ENCODE measurements around the gene SH3PXD2B. TPM values are rescaled to one million over a fixed set of nuclear protein-coding genes. Genes with fewer than 3 reads are reported as not detected.

SH3PXD2B gene
- total and polyA plus RNA-seq, 7 experiments from 2014 or later: 0.15 to 1.1 (median 0.28) TPM; not detected in 1

- intact Hi-C loops (cut with micrococcal nuclease): no loop called here
- POLR2A ChIA-PET: no interaction called here
- peaks cover 0 to 11% (median 4%) of the 10 kb centered on the region in 11 donors for H3K9me3 Mint-ChIP-seq
Measured at GRCh38 chr5:172365948-172366608, 88.2 kb downstream of the SH3PXD2B start.

GRCh38 chr5:172364773-172365172 is 89.6 kb downstream of the SH3PXD2B start:
- no peak for ATAC-seq
- POLR2A ChIA-PET: no interaction called here
- no peak overlapping the region for H3K27ac Mint-ChIP-seq
- H3K4me1 Mint-ChIP-seq: peaks cover 0 to 6% (median 0%) of the 10 kb centered on the region in 7 donors
- peaks cover 0 to 2% (median 0%) of the 10 kb centered on the region in 11 donors for H3K9me3 Mint-ChIP-seq
- H3K36me3 Mint-ChIP-seq: no peaks in the 10 kb centered on the region
- no peaks in the 10 kb centered on the region for H3K4me1 ChIP-seq (ENCODE audit: control insufficient read depth in 2 of 2, insufficient read depth in 2 of 2, low read length in 2 of 2)
- DNase-seq: no peak
- no peaks in the 10 kb centered on the region for H3K36me3 ChIP-seq (ENCODE audit: control insufficient read depth in 2 of 3, insufficient read depth in 3 of 3, low read length in 3 of 3)
- CTCF ChIA-PET: no interaction called here
- H3K9me3 ChIP-seq (ENCODE audit: control insufficient read depth in 2 of 3, low read length in 3 of 3): no peaks in the 10 kb centered on the region
- no peak overlapping the region for H3K27ac ChIP-seq (ENCODE audit: low read depth, low read length)
- H3K27me3 Mint-ChIP-seq: no peaks in the 10 kb centered on the region
- H3K4me3 Mint-ChIP-seq: no peak overlapping the region
- no peak overlapping the region for H3K4me3 ChIP-seq (ENCODE audit: low read length)
- intact Hi-C loops (cut with micrococcal nuclease): no loop called here
- no peaks in the 10 kb centered on the region for H3K27me3 ChIP-seq (ENCODE audit: control insufficient read depth in 2 of 2, insufficient read depth in 2 of 2, low read length in 2 of 2)

More at GRCh38 chr5:172365948-172366608, 88.2 kb downstream of the SH3PXD2B start:
- Histone ChIP-seq H3K27ac (ENCODE audit: low read depth, low read length) (no peak overlapping the region), H3K4me1 (ENCODE audit: control insufficient read depth in 2 of 2, insufficient read depth in 2 of 2, low read length in 2 of 2) (no peaks in the 10 kb centered on the region), H3K4me3 (ENCODE audit: low read length) (no peak overlapping the region), H3K9me3 (ENCODE audit: control insufficient read depth in 2 of 3, low read length in 3 of 3) (peaks cover 0 to 6% (median 0%) of the 10 kb centered on the region in 3 experiments), H3K36me3 (ENCODE audit: control insufficient read depth in 2 of 3, insufficient read depth in 3 of 3, low read length in 3 of 3) (no peaks in the 10 kb centered on the region), H3K27me3 (ENCODE audit: control insufficient read depth in 2 of 2, insufficient read depth in 2 of 2, low read length in 2 of 2) (no peaks in the 10 kb centered on the region)
- Mint-ChIP-seq H3K27me3 (no peaks in the 10 kb centered on the region), H3K36me3 (peaks cover 0 to 3% (median 0%) of the 10 kb centered on the region in 5 donors), H3K27ac (no peak overlapping the region), H3K4me1 (peaks cover 0 to 6% (median 0%) of the 10 kb centered on the region in 7 donors), H3K4me3 (no peak overlapping the region)
- DNase-seq (no peak), ATAC-seq (no peak)
- CTCF ChIA-PET: no interaction called here

- Histone ChIP-seq H3K27ac (ENCODE audit: low read depth, low read length) (no peak overlapping the region), H3K9me3 (ENCODE audit: control insufficient read depth in 2 of 3, low read length in 3 of 3) (no peaks in the 10 kb centered on the region), H3K27me3 (ENCODE audit: control insufficient read depth in 2 of 2, insufficient read depth in 2 of 2, low read length in 2 of 2) (no peaks in the 10 kb centered on the region), H3K4me3 (ENCODE audit: low read length) (no peak overlapping the region), H3K36me3 (ENCODE audit: control insufficient read depth in 2 of 3, insufficient read depth in 3 of 3, low read length in 3 of 3) (no peaks in the 10 kb centered on the region), H3K4me1 (ENCODE audit: control insufficient read depth in 2 of 2, insufficient read depth in 2 of 2, low read length in 2 of 2) (no peaks in the 10 kb centered on the region)
- ATAC-seq: no peak
- POLR2A ChIA-PET: no interaction called here
- no peaks in the 10 kb centered on the region for H3K27me3 Mint-ChIP-seq
- H3K36me3 Mint-ChIP-seq: no peaks in the 10 kb centered on the region
- CTCF ChIA-PET: no interaction called here
- H3K9me3 Mint-ChIP-seq: no peaks in the 10 kb centered on the region
- no peak for DNase-seq
- intact Hi-C loops (cut with micrococcal nuclease): no loop called here
- no peak overlapping the region for H3K4me3 Mint-ChIP-seq
- no peak overlapping the region for H3K27ac Mint-ChIP-seq
- peaks cover 0 to 6% (median 0%) of the 10 kb centered on the region in 7 donors for H3K4me1 Mint-ChIP-seq
Measured at GRCh38 chr5:172362755-172363154, 91.6 kb downstream of the SH3PXD2B start.

GRCh38 chr5:172361566-172362238 is 92.6 kb downstream of the SH3PXD2B start:
- Histone ChIP-seq H3K4me3 (ENCODE audit: low read length) (no peak overlapping the region), H3K9me3 (ENCODE audit: control insufficient read depth in 2 of 3, low read length in 3 of 3) (no peaks in the 10 kb centered on the region), H3K27ac (ENCODE audit: low read depth, low read length) (no peak overlapping the region), H3K27me3 (ENCODE audit: control insufficient read depth in 2 of 2, insufficient read depth in 2 of 2, low read length in 2 of 2) (no peaks in the 10 kb centered on the region), H3K4me1 (ENCODE audit: control insufficient read depth in 2 of 2, insufficient read depth in 2 of 2, low read length in 2 of 2) (no peaks in the 10 kb centered on the region), H3K36me3 (ENCODE audit: control insufficient read depth in 2 of 3, insufficient read depth in 3 of 3, low read length in 3 of 3) (no peaks in the 10 kb centered on the region)
- ATAC-seq: peak; percentile 87
- Mint-ChIP-seq H3K4me1 (peaks cover 0 to 6% (median 0%) of the 10 kb centered on the region in 7 donors), H3K36me3 (no peaks in the 10 kb centered on the region), H3K27me3 (no peaks in the 10 kb centered on the region), H3K27ac (no peak overlapping the region), H3K4me3 (no peak overlapping the region), H3K9me3 (peaks cover 0 to 2% (median 0%) of the 10 kb centered on the region in 11 donors)
- intact Hi-C loops (cut with micrococcal nuclease): no loop called here
- no peak for DNase-seq
- ChIA-PET POLR2A (no interaction called here), CTCF (no interaction called here)

GRCh38 chr5:172358345-172358744 is 96.0 kb downstream of the SH3PXD2B start:
- intact Hi-C loops (cut with micrococcal nuclease): no loop called here
- CTCF ChIA-PET: no interaction called here
- Mint-ChIP-seq H3K27me3 (no peaks in the 10 kb centered on the region), H3K27ac (no peak overlapping the region), H3K9me3 (peaks cover 0 to 2% (median 0%) of the 10 kb centered on the region in 11 donors), H3K4me1 (peaks cover 0 to 3% (median 0%) of the 10 kb centered on the region in 7 donors), H3K4me3 (no peak overlapping the region), H3K36me3 (no peaks in the 10 kb centered on the region)
- POLR2A ChIA-PET: no interaction called here
- no peak for ATAC-seq
- Histone ChIP-seq H3K36me3 (ENCODE audit: control insufficient read depth in 2 of 3, insufficient read depth in 3 of 3, low read length in 3 of 3) (no peaks in the 10 kb centered on the region), H3K4me3 (ENCODE audit: low read length) (no peak overlapping the region), H3K27ac (ENCODE audit: low read depth, low read length) (no peak overlapping the region), H3K9me3 (ENCODE audit: control insufficient read depth in 2 of 3, low read length in 3 of 3) (no peaks in the 10 kb centered on the region), H3K27me3 (ENCODE audit: control insufficient read depth in 2 of 2, insufficient read depth in 2 of 2, low read length in 2 of 2) (no peaks in the 10 kb centered on the region), H3K4me1 (ENCODE audit: control insufficient read depth in 2 of 2, insufficient read depth in 2 of 2, low read length in 2 of 2) (no peaks in the 10 kb centered on the region)
- no peak for DNase-seq

GRCh38 chr5:172356527-172356926 is 97.8 kb downstream of the SH3PXD2B start:
- H3K9me3 ChIP-seq (ENCODE audit: control insufficient read depth in 2 of 3, low read length in 3 of 3): no peaks in the 10 kb centered on the region
- intact Hi-C loops (cut with micrococcal nuclease): no loop called here
- no peak for DNase-seq
- Mint-ChIP-seq H3K27me3 (no peaks in the 10 kb centered on the region), H3K27ac (no peak overlapping the region), H3K36me3 (no peaks in the 10 kb centered on the region), H3K4me1 (peaks cover 0 to 3% (median 0%) of the 10 kb centered on the region in 7 donors), H3K9me3 (peaks cover 0 to 2% (median 0%) of the 10 kb centered on the region in 11 donors), H3K4me3 (no peak overlapping the region)
- ChIA-PET POLR2A (no interaction called here), CTCF (no interaction called here)
- no peaks in the 10 kb centered on the region for H3K4me1 ChIP-seq (ENCODE audit: control insufficient read depth in 2 of 2, insufficient read depth in 2 of 2, low read length in 2 of 2)
- no peak overlapping the region for H3K27ac ChIP-seq (ENCODE audit: low read depth, low read length)
- no peak for ATAC-seq
- H3K36me3 ChIP-seq (ENCODE audit: control insufficient read depth in 2 of 3, insufficient read depth in 3 of 3, low read length in 3 of 3): no peaks in the 10 kb centered on the region
- H3K4me3 ChIP-seq (ENCODE audit: low read length): no peak overlapping the region
- no peaks in the 10 kb centered on the region for H3K27me3 ChIP-seq (ENCODE audit: control insufficient read depth in 2 of 2, insufficient read depth in 2 of 2, low read length in 2 of 2)

- Histone ChIP-seq H3K36me3 (ENCODE audit: control insufficient read depth in 2 of 3, insufficient read depth in 3 of 3, low read length in 3 of 3) (no peaks in the 10 kb centered on the region), H3K4me3 (ENCODE audit: low read length) (no peak overlapping the region), H3K27ac (ENCODE audit: low read depth, low read length) (no peak overlapping the region), H3K27me3 (ENCODE audit: control insufficient read depth in 2 of 2, insufficient read depth in 2 of 2, low read length in 2 of 2) (no peaks in the 10 kb centered on the region), H3K4me1 (ENCODE audit: control insufficient read depth in 2 of 2, insufficient read depth in 2 of 2, low read length in 2 of 2) (no peaks in the 10 kb centered on the region), H3K9me3 (ENCODE audit: control insufficient read depth in 2 of 3, low read length in 3 of 3) (no peaks in the 10 kb centered on the region)
- ChIA-PET POLR2A (no interaction called here), CTCF (no interaction called here)
- Mint-ChIP-seq H3K4me3 (no peak overlapping the region), H3K9me3 (peaks cover 0 to 2% (median 0%) of the 10 kb centered on the region in 11 donors), H3K27ac (no peak overlapping the region), H3K27me3 (no peaks in the 10 kb centered on the region), H3K4me1 (no peaks in the 10 kb centered on the region), H3K36me3 (no peaks in the 10 kb centered on the region)
- DNase-seq (no peak), ATAC-seq (no peak)
- intact Hi-C loops (cut with micrococcal nuclease): no loop called here
Measured at GRCh38 chr5:172356047-172356446, 98.3 kb downstream of the SH3PXD2B start.
